Aorta (tissue), 5 donors: ENCODE data around the gene ENO2. TPM values are rescaled to one million over a fixed set of nuclear protein-coding genes. Genes with fewer than 3 reads are reported as not detected.

Experiments used
- ATAC-seq: fragments of 200-7000 bp; cut with Tn5 transposase; one replicate; pipeline ENCODE4 v1.9.1; 2022; ENCODE audit warnings: moderate library complexity; ENCODE audit not compliant: low FRiP score
- DNase-seq, 2 donors: peaks; one replicate each; pipeline ENCODE4 v3.0.0-alpha.2; 2020
- H3K27ac ChIP-seq, 2 donors: one replicate each; pipeline ENCODE4 v1.5.1; 2013; ENCODE audit warnings: low read length in 2 of 2, mild to moderate bottlenecking in 2 of 2, moderate library complexity in 2 of 2, control low read depth in 1 of 2, inconsistent platforms in 1 of 2, low read depth in 1 of 2
- H3K27me3 ChIP-seq, 2 donors: one replicate each; pipeline ENCODE4 v1.6.1; 2013; ENCODE audit warnings: control low read depth in 1 of 2, low read length in 1 of 2, mild to moderate bottlenecking in 1 of 2, moderate library complexity in 1 of 2; ENCODE audit not compliant: insufficient read depth in 2 of 2, control insufficient read depth in 1 of 2
- H3K36me3 ChIP-seq, 2 donors: one replicate each; pipeline ENCODE4 v1.6.1; 2013; ENCODE audit warnings: control low read depth in 1 of 2, low read length in 1 of 2, mild to moderate bottlenecking in 1 of 2; ENCODE audit not compliant: insufficient read depth in 2 of 2, control insufficient read depth in 1 of 2
- H3K4me1 ChIP-seq, 2 donors: one replicate each; pipeline ENCODE4 v1.6.1; 2013; ENCODE audit warnings: low read length in 2 of 2, control low read depth in 1 of 2, mild to moderate bottlenecking in 1 of 2, moderate library complexity in 1 of 2; ENCODE audit not compliant: insufficient read depth in 2 of 2, control insufficient read depth in 1 of 2
- H3K4me3 ChIP-seq, 2 donors: one replicate each; pipeline ENCODE4 v1.5.1; 2013; ENCODE audit warnings: low read length in 2 of 2, control low read depth in 1 of 2, mild to moderate bottlenecking in 1 of 2
- H3K9me3 ChIP-seq: one replicate; pipeline ENCODE4 v1.6.1; 2013; ENCODE audit warnings: mild to moderate bottlenecking, low read length; ENCODE audit not compliant: control insufficient read depth
- WGBS, 2 donors: extraction: QIAGEN DNeasy Blood & Tissue Kit; methylation state at CpG; one replicate each; pipeline ENCODE4 v1.1.7; 2013; 5-methylcytosine and 5-hydroxymethylcytosine counted together
- intact Hi-C, 2 donors: fragments of 100-400 bp; cut with DNase I; formaldehyde crosslinking; loops; one replicate each; pipeline versions ENCODE4 v1.14.2 to v1.15.0; 2022
- polyA plus RNA-seq, 2 donors: library from polyadenylated mRNA; stranded (reverse); fragments of 200-250 nt; gene quantifications; one replicate each; pipeline ENCODE4 v1.2.3, GENCODE V29; 2013
- total RNA-seq, 2 donors: library from RNA; stranded (reverse); fragmentation: NEBNext Ultra II Directional; extraction: Animal tissue kit (Norgen Biotek cat#: 25700); gene quantifications; one replicate each; pipeline ENCODE4 v1.2.1, GENCODE V29; 2021
- donor health status: healthy with polysubstance abuse.
- donor health status: Bipolar disorder and iron deficiency.
- donor health status: DM: no; HTN: no; CAD: no.
- donor health status: DM: no; HTN: no; CAD: no.
- donor health status: DM: yes; HTN: yes; CAD: no.

The ENO2 gene
- total and polyA plus RNA-seq, 4 donors = 14.7 to 116 (median 69.3) TPM

GRCh38 chr12:6934110-6934509 is 19.7 kb downstream of the ENO2 start:
- Histone ChIP-seq H3K27ac (peak overlapping the region in 1 of 2 donors; percentile 12), H3K4me1 (no peaks in the 10 kb centered on the region), H3K36me3 (peaks cover 3 to 5% of the 10 kb centered on the region in 2 donors), H3K4me3 (no peak overlapping the region), H3K27me3 (no peaks in the 10 kb centered on the region), H3K9me3 (no peaks in the 10 kb centered on the region)
- DNase-seq (no peak), ATAC-seq (no peak)
- 17 to 22% methylated on average over 8 of the region's 8 CpGs for WGBS, 2 donors
- intact Hi-C loops = no loop called here

GRCh38 chr12:6935371-6936193 is 21.2 kb downstream of the ENO2 start:
- Histone ChIP-seq H3K4me1 (no peaks in the 10 kb centered on the region), H3K36me3 (peaks cover 3 to 5% of the 10 kb centered on the region in 2 donors), H3K9me3 (no peaks in the 10 kb centered on the region), H3K27me3 (no peaks in the 10 kb centered on the region), H3K27ac (no peak overlapping the region), H3K4me3 (no peak overlapping the region)
- no peak for DNase-seq
- intact Hi-C loops = no loop called here
- ATAC-seq = no peak
- WGBS, 2 donors = 58 to 61% methylated on average over 14 of the region's 14 CpGs

GRCh38 chr12:6936194-6936635 is 21.8 kb downstream of the ENO2 start:
- ATAC-seq (no peak), DNase-seq (no peak)
- intact Hi-C loops = no loop called here
- Histone ChIP-seq H3K4me3 (no peak overlapping the region), H3K36me3 (peaks cover 3 to 8% of the 10 kb centered on the region in 2 donors), H3K4me1 (no peaks in the 10 kb centered on the region), H3K9me3 (no peaks in the 10 kb centered on the region), H3K27me3 (no peaks in the 10 kb centered on the region), H3K27ac (no peak overlapping the region)
- WGBS, 2 donors = 82 to 86% methylated on average over 3 of the region's 3 CpGs

GRCh38 chr12:6936636-6937480 is 22.5 kb downstream of the ENO2 start:
- peak overlapping the region; percentile 8 to 49 for H3K4me3 ChIP-seq
- WGBS, 2 donors = 18 to 26% methylated on average over 33 to 36 of the region's 36 CpGs
- peak overlapping the region; percentile 43 to 53 for H3K27ac ChIP-seq
- DNase-seq = no peak
- intact Hi-C loops = no loop called here
- H3K36me3 ChIP-seq = peaks cover 3 to 8% of the 10 kb centered on the region in 2 donors
- H3K9me3 ChIP-seq = no peaks in the 10 kb centered on the region
- peak; percentile 22 for ATAC-seq
- H3K4me1 ChIP-seq = no peaks in the 10 kb centered on the region
- no peaks in the 10 kb centered on the region for H3K27me3 ChIP-seq

GRCh38 chr12:6937481-6938352 is 23.3 kb downstream of the ENO2 start:
- H3K36me3 ChIP-seq = peaks cover 3 to 8% of the 10 kb centered on the region in 2 donors
- no peaks in the 10 kb centered on the region for H3K4me1 ChIP-seq
- 1% methylated on average over 71 to 80 of the region's 80 CpGs for WGBS, 2 donors
- ATAC-seq (peak; percentile 94), DNase-seq (peak; percentile 96 to 97)
- H3K27me3 ChIP-seq = no peaks in the 10 kb centered on the region
- no peaks in the 10 kb centered on the region for H3K9me3 ChIP-seq
- H3K27ac ChIP-seq = peak overlapping the region; percentile 43 to 53
- intact Hi-C loops = loop anchor here in 1 of 2 donors (2.0 kb wide), 1 partner anchor 69 kb away; no protein-coding TSS in a partner anchor
- peak overlapping the region; percentile 8 to 49 for H3K4me3 ChIP-seq

GRCh38 chr12:6938353-6939190 is 24.2 kb downstream of the ENO2 start:
- intact Hi-C loops = loop anchor here in 1 of 2 donors (2.0 kb wide), 1 partner anchor 70 kb away; no protein-coding TSS in a partner anchor
- DNase-seq (no peak), ATAC-seq (no peak)
- Histone ChIP-seq H3K27ac (peak overlapping the region in 1 of 2 donors; percentile 4), H3K4me1 (no peaks in the 10 kb centered on the region), H3K9me3 (no peaks in the 10 kb centered on the region), H3K4me3 (no peak overlapping the region), H3K27me3 (no peaks in the 10 kb centered on the region), H3K36me3 (peaks cover 3 to 8% of the 10 kb centered on the region in 2 donors)
- WGBS, 2 donors = 77 to 81% methylated on average over 32 of the region's 32 CpGs

GRCh38 chr12:6939191-6939540 is 24.8 kb downstream of the ENO2 start:
- Histone ChIP-seq H3K4me1 (no peaks in the 10 kb centered on the region), H3K36me3 (peaks cover 0 to 7% of the 10 kb centered on the region in 2 donors), H3K27ac (no peak overlapping the region), H3K9me3 (no peaks in the 10 kb centered on the region), H3K4me3 (no peak overlapping the region), H3K27me3 (peaks cover 0 to 4% of the 10 kb centered on the region in 2 donors)
- no peak for DNase-seq
- no peak for ATAC-seq
- intact Hi-C loops = loop anchor here in 1 of 2 donors (2.0 kb wide), 1 partner anchor 70 kb away; no protein-coding TSS in a partner anchor
- 58 to 60% methylated on average over 2 of the region's 2 CpGs for WGBS, 2 donors
